Thymus (tissue), 11 donors: ENCODE data around the gene ERC2. TPM values are rescaled to one million over a fixed set of nuclear protein-coding genes. Genes with fewer than 3 reads are reported as not detected.

ENCODE experiments used
- DNase-seq, 9 donors: peaks; one replicate each; pipeline ENCODE4 v3.0.0-alpha.2; 2013; ENCODE audit warnings: low spot score in 9 of 9, low read depth in 6 of 9, missing footprints in 1 of 9
- H3K27ac ChIP-seq, 2 donors: one replicate each; pipeline ENCODE4 v1.5.1; 2013; ENCODE audit warnings: control low read depth in 1 of 2, low read depth in 1 of 2, low read length in 1 of 2, mild to moderate bottlenecking in 1 of 2, moderate library complexity in 1 of 2
- H3K27me3 ChIP-seq, 2 donors: one replicate each; pipeline ENCODE4 v1.5.1; 2013; ENCODE audit warnings: low read length in 1 of 2; ENCODE audit not compliant: control insufficient read depth in 2 of 2, insufficient read depth in 1 of 2
- H3K36me3 ChIP-seq, 2 donors: one replicate each; pipeline ENCODE4 v1.5.1; 2013; ENCODE audit warnings: low read length in 1 of 2, mild to moderate bottlenecking in 1 of 2, moderate library complexity in 1 of 2; ENCODE audit not compliant: control insufficient read depth in 2 of 2, insufficient read depth in 2 of 2
- H3K4me1 ChIP-seq, 2 donors: one replicate each; pipeline ENCODE4 v1.5.1; 2013; ENCODE audit warnings: low read length in 2 of 2; ENCODE audit not compliant: control insufficient read depth in 2 of 2, insufficient read depth in 2 of 2
- H3K4me3 ChIP-seq, 2 donors: one replicate each; pipeline ENCODE4 v1.5.1; 2013; ENCODE audit warnings: low read length in 2 of 2, control low read depth in 1 of 2, mild to moderate bottlenecking in 1 of 2
- H3K9me3 ChIP-seq, 2 donors: one replicate each; pipeline ENCODE4 v1.5.1; 2013; ENCODE audit warnings: low read length in 1 of 2, mild to moderate bottlenecking in 1 of 2; ENCODE audit not compliant: control insufficient read depth in 2 of 2, insufficient read depth in 1 of 2
- WGBS: extraction: QIAGEN DNeasy Blood & Tissue Kit; methylation state at CpG from one replicate; pipeline ENCODE4 v1.1.7; 2013; 5-methylcytosine and 5-hydroxymethylcytosine counted together
- polyA plus RNA-seq: library from polyadenylated mRNA; stranded (reverse); fragments of 200-250 nt; gene quantifications from one replicate; pipeline ENCODE4 v1.2.3, GENCODE V29; 2013
- total RNA-seq: library from RNA; stranded (reverse); fragments of 120-200 nt; gene quantifications from one replicate; pipeline ENCODE4 v1.2.4, GENCODE V29; 2013
- donor health status: healthy.

Gene ERC2
- total and polyA plus RNA-seq, 2 donors, result 0.28 to 0.50 TPM

GRCh38 chr3:55474213-55474632, 994.0 kb downstream of the ERC2 start:
- Histone ChIP-seq H3K4me1 (no peaks in the 10 kb centered on the region), H3K36me3 (no peaks in the 10 kb centered on the region), H3K9me3 (no peaks in the 10 kb centered on the region), H3K27me3 (peaks cover 10 to 41% of the 10 kb centered on the region in 2 donors), H3K4me3 (no peak overlapping the region), H3K27ac (no peak overlapping the region)
- WGBS, result 77% methylated on average over 44 of the region's 44 CpGs
- DNase-seq, result no peak

- no peaks in the 10 kb centered on the region for H3K36me3 ChIP-seq
- 78% methylated on average over 6 of the region's 6 CpGs for WGBS
- H3K4me3 ChIP-seq, result no peak overlapping the region
- DNase-seq, result no peak
- H3K27ac ChIP-seq, result no peak overlapping the region
- H3K9me3 ChIP-seq, result no peaks in the 10 kb centered on the region
- H3K27me3 ChIP-seq, result peaks cover 6 to 37% of the 10 kb centered on the region in 2 donors
- no peaks in the 10 kb centered on the region for H3K4me1 ChIP-seq
Measured at GRCh38 chr3:55473788-55474187, 994.5 kb downstream of the ERC2 start.

GRCh38 chr3:55471522-55472280, 996.6 kb downstream of the ERC2 start:
- H3K4me1 ChIP-seq, result no peaks in the 10 kb centered on the region
- WGBS, result 80% methylated on average over 8 of the region's 8 CpGs
- H3K4me3 ChIP-seq, result no peak overlapping the region
- H3K27ac ChIP-seq, result no peak overlapping the region
- no peaks in the 10 kb centered on the region for H3K9me3 ChIP-seq
- no peak for DNase-seq
- H3K27me3 ChIP-seq, result peaks cover 2 to 20% of the 10 kb centered on the region in 2 donors
- H3K36me3 ChIP-seq, result no peaks in the 10 kb centered on the region

- Histone ChIP-seq H3K4me1 (no peaks in the 10 kb centered on the region), H3K9me3 (no peaks in the 10 kb centered on the region), H3K27ac (no peak overlapping the region), H3K4me3 (no peak overlapping the region), H3K27me3 (peaks cover 2 to 18% of the 10 kb centered on the region in 2 donors), H3K36me3 (no peaks in the 10 kb centered on the region)
- 90% methylated on average over 4 of the region's 4 CpGs for WGBS
- no peak for DNase-seq
Measured at GRCh38 chr3:55471084-55471483, 997.2 kb downstream of the ERC2 start.

- H3K27me3 ChIP-seq, result peaks cover 2 to 14% of the 10 kb centered on the region in 2 donors
- 98% methylated on average over 32 of the region's 32 CpGs for WGBS
- no peak for DNase-seq
- H3K4me1 ChIP-seq, result no peaks in the 10 kb centered on the region
- no peak overlapping the region for H3K27ac ChIP-seq
- H3K36me3 ChIP-seq, result no peaks in the 10 kb centered on the region
- no peaks in the 10 kb centered on the region for H3K9me3 ChIP-seq
- no peak overlapping the region for H3K4me3 ChIP-seq
Measured at GRCh38 chr3:55469957-55470526, 998.2 kb downstream of the ERC2 start.

GRCh38 chr3:55468251-55468650, 1000.0 kb downstream of the ERC2 start:
- no peak overlapping the region for H3K4me3 ChIP-seq
- no peaks in the 10 kb centered on the region for H3K36me3 ChIP-seq
- no peak for DNase-seq
- H3K27me3 ChIP-seq, result peaks cover 0 to 2% of the 10 kb centered on the region in 2 donors
- H3K9me3 ChIP-seq, result no peaks in the 10 kb centered on the region
- no peak overlapping the region for H3K27ac ChIP-seq
- WGBS, result 93% methylated on average over 5 of the region's 5 CpGs
- H3K4me1 ChIP-seq, result no peaks in the 10 kb centered on the region

GRCh38 chr3:55467099-55467498, 1001.2 kb downstream of the ERC2 start:
- H3K27ac ChIP-seq, result no peak overlapping the region
- H3K27me3 ChIP-seq, result peaks cover 0 to 2% of the 10 kb centered on the region in 2 donors
- no peaks in the 10 kb centered on the region for H3K9me3 ChIP-seq
- no peaks in the 10 kb centered on the region for H3K4me1 ChIP-seq
- no peak for DNase-seq
- WGBS, result 97% methylated on average over 2 of the region's 2 CpGs
- no peaks in the 10 kb centered on the region for H3K36me3 ChIP-seq
- no peak overlapping the region for H3K4me3 ChIP-seq

- DNase-seq, result no peak
- H3K4me1 ChIP-seq, result no peaks in the 10 kb centered on the region
- H3K36me3 ChIP-seq, result no peaks in the 10 kb centered on the region
- H3K4me3 ChIP-seq, result no peak overlapping the region
- H3K9me3 ChIP-seq, result no peaks in the 10 kb centered on the region
- peaks cover 0 to 2% of the 10 kb centered on the region in 2 donors for H3K27me3 ChIP-seq
- no peak overlapping the region for H3K27ac ChIP-seq
- WGBS, result 96% methylated on average over 3 of the region's 3 CpGs
Measured at GRCh38 chr3:55466526-55466925, 1001.7 kb downstream of the ERC2 start.

- no peaks in the 10 kb centered on the region for H3K36me3 ChIP-seq
- 91% methylated on average over 1 of the region's 1 CpG for WGBS
- H3K4me1 ChIP-seq, result no peaks in the 10 kb centered on the region
- no peak for DNase-seq
- H3K27ac ChIP-seq, result no peak overlapping the region
- H3K4me3 ChIP-seq, result no peak overlapping the region
- peaks cover 0 to 2% of the 10 kb centered on the region in 2 donors for H3K27me3 ChIP-seq
- no peaks in the 10 kb centered on the region for H3K9me3 ChIP-seq
Measured at GRCh38 chr3:55461896-55462295, 1006.4 kb downstream of the ERC2 start.
